ENCODE measurements around the gene SNX6. TPM values are rescaled to one million over a fixed set of nuclear protein-coding genes. Genes with fewer than 3 reads are reported as not detected.

SNX6 gene
- total RNA-seq, 1 donor from 2014 or later: 82.4 TPM

DNA sequence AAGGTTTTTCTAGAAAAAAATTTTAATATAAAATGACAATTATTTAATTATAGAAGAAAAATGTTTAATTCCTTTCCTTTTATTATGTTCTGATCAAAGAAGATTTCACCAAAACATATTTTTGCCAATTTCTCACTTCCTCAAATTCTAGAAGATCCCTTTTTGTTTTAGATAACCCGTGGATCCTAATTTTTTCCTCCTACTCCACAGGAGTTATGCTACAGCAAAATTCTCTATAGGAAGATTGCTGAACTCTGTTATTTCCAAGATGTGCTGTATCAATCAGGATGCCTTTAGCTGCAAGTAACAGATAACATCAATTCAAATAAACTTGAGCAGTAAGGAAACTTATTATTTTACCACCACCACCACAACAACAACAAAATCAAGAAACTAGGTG, 3.8 kb upstream of the SNX6 start:
- H3K36me3 Mint-ChIP-seq (ENCODE audit: low read depth, unreplicated experiment): peaks cover 11% of the 10 kb centered on the region
- H3K27me3 Mint-ChIP-seq (ENCODE audit: unreplicated experiment): peaks cover 5% of the 10 kb centered on the region
- H3K4me3 Mint-ChIP-seq (ENCODE audit: unreplicated experiment): no peak overlapping the region
- no peak overlapping the region for H3K27ac Mint-ChIP-seq (ENCODE audit: unreplicated experiment)
- peaks cover 6% of the 10 kb centered on the region for H3K4me1 Mint-ChIP-seq (ENCODE audit: unreplicated experiment)
- H3K9me3 Mint-ChIP-seq (ENCODE audit: unreplicated experiment): no peaks in the 10 kb centered on the region
- TF ChIP-seq, protein P1, sequence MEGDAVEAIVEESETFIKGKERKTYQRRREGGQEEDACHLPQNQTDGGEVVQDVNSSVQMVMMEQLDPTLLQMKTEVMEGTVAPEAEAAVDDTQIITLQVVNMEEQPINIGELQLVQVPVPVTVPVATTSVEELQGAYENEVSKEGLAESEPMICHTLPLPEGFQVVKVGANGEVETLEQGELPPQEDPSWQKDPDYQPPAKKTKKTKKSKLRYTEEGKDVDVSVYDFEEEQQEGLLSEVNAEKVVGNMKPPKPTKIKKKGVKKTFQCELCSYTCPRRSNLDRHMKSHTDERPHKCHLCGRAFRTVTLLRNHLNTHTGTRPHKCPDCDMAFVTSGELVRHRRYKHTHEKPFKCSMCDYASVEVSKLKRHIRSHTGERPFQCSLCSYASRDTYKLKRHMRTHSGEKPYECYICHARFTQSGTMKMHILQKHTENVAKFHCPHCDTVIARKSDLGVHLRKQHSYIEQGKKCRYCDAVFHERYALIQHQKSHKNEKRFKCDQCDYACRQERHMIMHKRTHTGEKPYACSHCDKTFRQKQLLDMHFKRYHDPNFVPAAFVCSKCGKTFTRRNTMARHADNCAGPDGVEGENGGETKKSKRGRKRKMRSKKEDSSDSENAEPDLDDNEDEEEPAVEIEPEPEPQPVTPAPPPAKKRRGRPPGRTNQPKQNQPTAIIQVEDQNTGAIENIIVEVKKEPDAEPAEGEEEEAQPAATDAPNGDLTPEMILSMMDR (IDR thresholded peaks at IDR 0.05; ENCODE audit: unreplicated experiment): no peak
- DNase-seq (ENCODE audit: low spot score): no peak

DNA sequence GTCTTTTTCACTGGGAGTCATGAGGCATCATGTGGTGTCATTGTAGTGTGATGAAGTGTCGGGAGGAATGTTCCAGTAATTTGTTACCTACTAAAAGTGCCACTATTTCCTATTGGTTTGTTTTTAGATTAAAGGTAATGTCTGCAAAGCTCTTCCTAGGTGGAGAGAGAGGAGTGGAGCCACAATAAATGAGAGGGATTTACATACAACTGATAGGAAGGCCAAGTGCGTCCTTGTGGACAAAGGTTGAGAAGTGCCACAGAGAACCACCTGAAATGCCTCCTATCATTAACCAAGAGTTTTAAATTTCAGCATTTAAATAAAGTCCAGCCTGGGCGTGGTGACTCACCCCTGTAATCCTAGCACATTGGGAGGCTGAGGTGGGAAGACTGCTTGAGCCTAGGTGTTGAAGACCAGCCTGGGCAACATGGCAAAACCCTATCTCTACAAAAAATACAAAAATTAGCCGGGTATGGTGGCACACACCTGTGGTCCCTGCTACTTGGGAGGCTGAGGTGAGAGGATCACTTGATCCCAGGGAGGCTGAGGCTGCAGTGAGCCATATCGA, 2.5 kb upstream of the SNX6 start:
- peaks cover 5% of the 10 kb centered on the region for H3K27me3 Mint-ChIP-seq (ENCODE audit: unreplicated experiment)
- H3K4me1 Mint-ChIP-seq (ENCODE audit: unreplicated experiment): peaks cover 9% of the 10 kb centered on the region
- H3K36me3 Mint-ChIP-seq (ENCODE audit: low read depth, unreplicated experiment): peaks cover 14% of the 10 kb centered on the region
- no peak for DNase-seq (ENCODE audit: low spot score)
- TF ChIP-seq, protein P1 (IDR thresholded peaks at IDR 0.05; ENCODE audit: unreplicated experiment): no peak
- H3K27ac Mint-ChIP-seq (ENCODE audit: unreplicated experiment): no peak overlapping the region
- no peaks in the 10 kb centered on the region for H3K9me3 Mint-ChIP-seq (ENCODE audit: unreplicated experiment)
- no peak overlapping the region for H3K4me3 Mint-ChIP-seq (ENCODE audit: unreplicated experiment)

DNA sequence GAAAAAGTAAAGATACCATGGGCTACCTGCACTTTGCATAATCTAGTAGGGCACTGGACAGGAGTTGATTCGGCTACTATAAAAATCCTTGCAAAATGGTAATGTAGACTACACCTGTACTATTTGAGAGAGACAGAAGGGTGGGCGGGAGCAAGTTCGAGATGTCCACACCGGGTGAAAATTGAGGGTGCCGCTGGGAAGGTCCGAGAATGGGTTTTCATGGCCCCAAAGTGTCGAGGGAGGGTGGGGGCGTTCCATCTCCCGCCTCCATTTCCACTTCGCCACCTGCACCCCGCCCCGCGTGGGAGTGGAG, 648 bp downstream of the SNX6 start:
- peak overlapping the region; percentile 88 for H3K27ac Mint-ChIP-seq (ENCODE audit: unreplicated experiment)
- DNase-seq (ENCODE audit: low spot score): no peak
- no peaks in the 10 kb centered on the region for H3K9me3 Mint-ChIP-seq (ENCODE audit: unreplicated experiment)
- H3K4me3 Mint-ChIP-seq (ENCODE audit: unreplicated experiment): peak overlapping the region; percentile 99
- H3K4me1 Mint-ChIP-seq (ENCODE audit: unreplicated experiment): peaks cover 9% of the 10 kb centered on the region
- peaks cover 5% of the 10 kb centered on the region for H3K27me3 Mint-ChIP-seq (ENCODE audit: unreplicated experiment)
- peaks cover 14% of the 10 kb centered on the region for H3K36me3 Mint-ChIP-seq (ENCODE audit: low read depth, unreplicated experiment)
- TF ChIP-seq, protein P1 (IDR thresholded peaks at IDR 0.05; ENCODE audit: unreplicated experiment): no peak

DNA sequence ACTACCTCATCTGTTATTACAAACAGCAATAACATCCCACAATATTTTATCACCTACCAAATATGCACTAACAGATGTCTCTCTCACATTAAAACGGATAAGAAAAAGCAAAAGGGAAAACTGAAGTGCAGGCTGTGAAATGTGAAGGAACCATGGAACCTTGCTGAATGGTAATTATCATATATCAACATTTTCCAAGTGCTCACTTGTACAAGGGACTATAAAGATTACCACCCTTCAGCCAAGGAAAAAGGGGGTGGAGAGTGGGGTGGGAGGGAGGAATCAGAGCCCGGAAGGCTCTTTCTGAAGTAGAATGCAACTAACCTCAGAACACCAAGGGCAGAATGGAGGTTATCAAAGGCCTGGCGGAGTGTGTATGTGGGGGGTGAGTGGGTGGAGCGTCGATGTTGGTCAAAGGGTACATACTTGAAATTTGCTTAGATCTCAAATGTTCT, 1.2 kb downstream of the SNX6 start:
- Mint-ChIP-seq H3K27me3 (ENCODE audit: unreplicated experiment) (peaks cover 5% of the 10 kb centered on the region), H3K9me3 (ENCODE audit: unreplicated experiment) (no peaks in the 10 kb centered on the region), H3K4me3 (ENCODE audit: unreplicated experiment) (peak overlapping the region; percentile 99), H3K27ac (ENCODE audit: unreplicated experiment) (no peak overlapping the region), H3K36me3 (ENCODE audit: low read depth, unreplicated experiment) (peaks cover 15% of the 10 kb centered on the region), H3K4me1 (ENCODE audit: unreplicated experiment) (peaks cover 9% of the 10 kb centered on the region)
- TF ChIP-seq, protein P1 (IDR thresholded peaks at IDR 0.05; ENCODE audit: unreplicated experiment): no peak
- DNase-seq (ENCODE audit: low spot score): no peak

DNA sequence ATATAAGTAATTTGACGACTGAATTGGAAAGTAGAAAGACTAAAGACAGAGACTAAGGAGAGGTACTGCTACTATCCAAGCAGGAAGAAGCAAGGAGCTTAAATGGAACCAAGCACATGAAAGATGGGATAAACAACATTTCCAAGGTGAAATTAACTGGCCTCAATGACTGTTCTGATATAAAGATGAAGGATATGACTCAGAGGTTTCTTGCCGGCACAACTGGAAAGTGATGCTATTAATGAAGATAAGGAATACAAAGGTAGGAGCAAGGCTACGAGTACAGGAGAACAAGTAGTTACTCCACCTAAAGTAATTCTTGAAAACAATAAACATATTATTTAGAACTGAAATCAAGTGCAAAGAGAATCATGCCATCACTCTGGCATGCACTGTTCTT, 6.4 kb downstream of the SNX6 start:
- H3K27ac Mint-ChIP-seq (ENCODE audit: unreplicated experiment): no peak overlapping the region
- no peak overlapping the region for H3K4me3 Mint-ChIP-seq (ENCODE audit: unreplicated experiment)
- peaks cover 2% of the 10 kb centered on the region for H3K27me3 Mint-ChIP-seq (ENCODE audit: unreplicated experiment)
- peaks cover 24% of the 10 kb centered on the region for H3K36me3 Mint-ChIP-seq (ENCODE audit: low read depth, unreplicated experiment)
- H3K9me3 Mint-ChIP-seq (ENCODE audit: unreplicated experiment): no peaks in the 10 kb centered on the region
- DNase-seq (ENCODE audit: low spot score): no peak
- TF ChIP-seq, protein P1 (IDR thresholded peaks at IDR 0.05; ENCODE audit: unreplicated experiment): no peak
- peaks cover 13% of the 10 kb centered on the region for H3K4me1 Mint-ChIP-seq (ENCODE audit: unreplicated experiment)

Data from endothelial cell (in vitro differentiated cells).